ENCODE measurements around the gene OVOL2. TPM values are rescaled to one million over a fixed set of nuclear protein-coding genes. Genes with fewer than 3 reads are reported as not detected.
"Not testable (repeated sequence)": the region's sequence is repeated elsewhere in the genome, so short reads cannot be mapped to it uniquely, and the experiment has no call there.

The OVOL2 gene
- total RNA-seq, 2 donors from 2014 or later, result 25.6 to 34.8 TPM

- no peaks in the 10 kb centered on the region for H3K36me3 ChIP-seq
- 62% methylated on average over 6 of the region's 6 CpGs for WGBS
- no peak for DNase-seq (ENCODE audit: low spot score)
Observed at GRCh38 chr20:18087054-18087453, 29.3 kb upstream of the OVOL2 start.

GRCh38 chr20:18080836-18081235, 23.1 kb upstream of the OVOL2 start:
- H3K4me3 ChIP-seq; H3K9me3 ChIP-seq; H3K4me1 ChIP-seq (replicated peaks); H3K36me3 ChIP-seq; DNase-seq (ENCODE audit: low spot score); H3K27ac ChIP-seq; intact Hi-C loops (cut with DNase I); H3K27me3 ChIP-seq (replicated peaks; ENCODE audit: insufficient read depth): not testable (repeated sequence)
- WGBS, result 94% methylated on average over 9 of the region's 9 CpGs

More at GRCh38 chr20:18087054-18087453, 29.3 kb upstream of the OVOL2 start:
- no peaks in the 10 kb centered on the region for H3K9me3 ChIP-seq
- H3K27me3 ChIP-seq (replicated peaks; ENCODE audit: insufficient read depth), result no peaks in the 10 kb centered on the region
- TF ChIP-seq POLR2AphosphoS5 (IDR thresholded peaks at IDR 0.05), result no peak
- no peak for TF ChIP-seq CTCF (IDR thresholded peaks at IDR 0.05)
- TF ChIP-seq POLR2A (IDR thresholded peaks at IDR 0.05), result no peak
- intact Hi-C loops (cut with DNase I), result no loop called here
- H3K4me3 ChIP-seq, result no peak overlapping the region
- no peak overlapping the region for H3K27ac ChIP-seq
- no peaks in the 10 kb centered on the region for H3K4me1 ChIP-seq (replicated peaks)

GRCh38 chr20:18079756-18080353, 22.1 kb upstream of the OVOL2 start:
- no peaks in the 10 kb centered on the region for H3K4me1 ChIP-seq (replicated peaks)
- TF ChIP-seq POLR2A (IDR thresholded peaks at IDR 0.05) (no peak), CTCF (IDR thresholded peaks at IDR 0.05) (no peak), POLR2AphosphoS5 (IDR thresholded peaks at IDR 0.05) (no peak)
- intact Hi-C loops (cut with DNase I), result no loop called here
- DNase-seq (ENCODE audit: low spot score), result no peak
- no peaks in the 10 kb centered on the region for H3K27me3 ChIP-seq (replicated peaks; ENCODE audit: insufficient read depth)
- H3K27ac ChIP-seq, result no peak overlapping the region
- no peaks in the 10 kb centered on the region for H3K9me3 ChIP-seq
- no peak overlapping the region for H3K4me3 ChIP-seq
- H3K36me3 ChIP-seq, result no peaks in the 10 kb centered on the region
- WGBS, result 89% methylated on average over 10 of the region's 10 CpGs

GRCh38 chr20:18077157-18077556, 19.4 kb upstream of the OVOL2 start:
- WGBS, result 73% methylated on average over 4 of the region's 4 CpGs
- intact Hi-C loops (cut with DNase I), result no loop called here
- Histone ChIP-seq H3K27me3 (replicated peaks; ENCODE audit: insufficient read depth) (no peaks in the 10 kb centered on the region), H3K4me3 (no peak overlapping the region), H3K9me3 (no peaks in the 10 kb centered on the region), H3K27ac (no peak overlapping the region), H3K36me3 (no peaks in the 10 kb centered on the region), H3K4me1 (replicated peaks) (no peaks in the 10 kb centered on the region)
- TF ChIP-seq POLR2A (IDR thresholded peaks at IDR 0.05) (no peak), POLR2AphosphoS5 (IDR thresholded peaks at IDR 0.05) (no peak)
- DNase-seq (ENCODE audit: low spot score), result no peak

- DNase-seq (ENCODE audit: low spot score), result no peak
- Histone ChIP-seq H3K27me3 (replicated peaks; ENCODE audit: insufficient read depth) (no peaks in the 10 kb centered on the region), H3K4me3 (no peak overlapping the region), H3K9me3 (no peaks in the 10 kb centered on the region), H3K27ac (no peak overlapping the region), H3K4me1 (replicated peaks) (no peaks in the 10 kb centered on the region), H3K36me3 (no peaks in the 10 kb centered on the region)
- TF ChIP-seq POLR2AphosphoS5 (IDR thresholded peaks at IDR 0.05) (no peak), CTCF (IDR thresholded peaks at IDR 0.05) (no peak), POLR2A (IDR thresholded peaks at IDR 0.05) (no peak)
- WGBS, result 91% methylated on average over 7 of the region's 7 CpGs
- intact Hi-C loops (cut with DNase I), result no loop called here
Observed at GRCh38 chr20:18072532-18072931, 14.8 kb upstream of the OVOL2 start.

Measured in prostate gland (tissue), 2 donors.